Measurements from ENCODE around the gene MMP1. TPM values are rescaled to one million over a fixed set of nuclear protein-coding genes. Genes with fewer than 3 reads are reported as not detected.

The MMP1 gene
- total RNA-seq, 1 experiment from 2014 or later = not detected

DNA sequence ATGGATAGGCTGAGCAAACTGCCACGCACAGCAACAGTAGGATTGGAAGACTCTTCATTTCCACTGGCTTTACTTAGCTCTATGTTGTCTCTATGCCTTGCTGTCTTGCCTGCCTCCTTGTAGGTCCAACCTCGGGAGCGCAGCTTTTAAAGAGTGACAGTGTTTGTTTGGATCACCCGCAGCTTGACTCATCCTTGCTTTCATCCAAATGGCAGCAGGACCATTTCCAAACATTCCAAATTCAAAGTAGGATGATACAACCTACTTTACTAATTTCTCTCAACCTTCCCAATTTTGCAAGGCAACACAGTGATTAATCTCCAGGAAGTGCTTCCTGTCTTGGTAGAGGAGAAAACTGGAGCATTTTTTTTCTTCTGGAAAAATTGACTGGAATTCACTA lies 45.5 kb upstream of the MMP1 start, which contains the start of gene MMP3:
Gene MMP3 (minus strand): TSS at position 121 of the 400 bp plus-strand sequence. CDS start 63 bp downstream, at position 58.
- H3K27ac ChIP-seq (ENCODE audit: insufficient read length, low read depth, low read length) = no peak within 1 kb of the TSS
- H3K27me3 ChIP-seq (ENCODE audit: insufficient read depth, low read length) = no peaks in the 10 kb centered on the region
- H3K79me2 ChIP-seq (ENCODE audit: insufficient read depth, low read length) = no peaks in the 10 kb centered on the region
- no peak within 1 kb of the TSS for H2BK120ac ChIP-seq (ENCODE audit: low read depth, low read length, poor library complexity, severe bottlenecking)
- no peaks in the 10 kb centered on the region for H3K9me3 Mint-ChIP-seq
- H2BK12ac ChIP-seq (ENCODE audit: insufficient read length, low read depth, low read length) = no peak within 1 kb of the TSS
- no peak within 1 kb of the TSS for H3K4ac ChIP-seq (ENCODE audit: low read depth, low read length)
- H3K4me2 ChIP-seq (ENCODE audit: insufficient read depth, insufficient read length, low read length) = no peak within 1 kb of the TSS
- no peak within 1 kb of the TSS for H3K14ac ChIP-seq (ENCODE audit: insufficient read depth, low read length)
- no peak within 1 kb of the TSS for H2BK20ac ChIP-seq (ENCODE audit: low read depth, low read length, poor library complexity, severe bottlenecking)
- no peaks in the 10 kb centered on the region for H3K9me3 ChIP-seq (ENCODE audit: control insufficient read depth, low read depth, low read length)
- H3K23ac ChIP-seq (ENCODE audit: insufficient read length, low read depth, low read length) = no peak within 1 kb of the TSS
- no peak within 1 kb of the TSS for H2AFZ ChIP-seq (ENCODE audit: low read length)
- H3T11ph ChIP-seq (ENCODE audit: low read length) = no peak within 1 kb of the TSS
- no peaks in the 10 kb centered on the region; the same call in 1 of the 2 replicates for H3K4me1 ChIP-seq (ENCODE audit: insufficient read depth, low read length)
- TF ChIP-seq, protein P1, sequence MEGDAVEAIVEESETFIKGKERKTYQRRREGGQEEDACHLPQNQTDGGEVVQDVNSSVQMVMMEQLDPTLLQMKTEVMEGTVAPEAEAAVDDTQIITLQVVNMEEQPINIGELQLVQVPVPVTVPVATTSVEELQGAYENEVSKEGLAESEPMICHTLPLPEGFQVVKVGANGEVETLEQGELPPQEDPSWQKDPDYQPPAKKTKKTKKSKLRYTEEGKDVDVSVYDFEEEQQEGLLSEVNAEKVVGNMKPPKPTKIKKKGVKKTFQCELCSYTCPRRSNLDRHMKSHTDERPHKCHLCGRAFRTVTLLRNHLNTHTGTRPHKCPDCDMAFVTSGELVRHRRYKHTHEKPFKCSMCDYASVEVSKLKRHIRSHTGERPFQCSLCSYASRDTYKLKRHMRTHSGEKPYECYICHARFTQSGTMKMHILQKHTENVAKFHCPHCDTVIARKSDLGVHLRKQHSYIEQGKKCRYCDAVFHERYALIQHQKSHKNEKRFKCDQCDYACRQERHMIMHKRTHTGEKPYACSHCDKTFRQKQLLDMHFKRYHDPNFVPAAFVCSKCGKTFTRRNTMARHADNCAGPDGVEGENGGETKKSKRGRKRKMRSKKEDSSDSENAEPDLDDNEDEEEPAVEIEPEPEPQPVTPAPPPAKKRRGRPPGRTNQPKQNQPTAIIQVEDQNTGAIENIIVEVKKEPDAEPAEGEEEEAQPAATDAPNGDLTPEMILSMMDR (conservative IDR thresholded peaks at IDR 0.05) = no peak
- no peak for DNase-seq
- H3K56ac ChIP-seq (ENCODE audit: insufficient read length, low read depth, low read length) = no peak within 1 kb of the TSS
- whole genome bisulfite sequencing (ENCODE audit: extremely low coverage, insufficient read length, low lambda C conversion rate) = no CpG with 5 or more reads among the region's 4 CpGs
- H3K9ac ChIP-seq (ENCODE audit: extremely low read depth, insufficient read length, low read length) = no peak within 1 kb of the TSS
- no peaks in the 10 kb centered on the region for H3K36me3 Mint-ChIP-seq (ENCODE audit: insufficient read depth in 1 of 3, low read depth in 3 of 3)
- H3K4me3 Mint-ChIP-seq = no peak within 1 kb of the TSS
- no peaks in the 10 kb centered on the region for H3K79me1 ChIP-seq (ENCODE audit: insufficient read depth, low read depth, low read length, poor library complexity, severe bottlenecking)
- H3K4me1 Mint-ChIP-seq = peaks cover 2 to 3% of the 10 kb centered on the region in 2 experiments; a peak in 2 of 4 replicates
- no peak within 1 kb of the TSS for H3K18ac ChIP-seq (ENCODE audit: insufficient read length, low read depth, low read length)
- H2BK5ac ChIP-seq (ENCODE audit: insufficient read length, low read length) = no peak within 1 kb of the TSS
- H4K5ac ChIP-seq (ENCODE audit: insufficient read length, low read depth, low read length) = no peak within 1 kb of the TSS
- H4K20me1 ChIP-seq (ENCODE audit: control insufficient read depth, insufficient read depth, insufficient read length) = no peaks in the 10 kb centered on the region
- no peak within 1 kb of the TSS for H2BK15ac ChIP-seq (ENCODE audit: low read depth, low read length)
- H3K27me3 Mint-ChIP-seq (ENCODE audit: low read depth) = no peaks in the 10 kb centered on the region
- H2AK5ac ChIP-seq (ENCODE audit: insufficient read length, low read length) = no peak within 1 kb of the TSS
- H3K23me2 ChIP-seq (ENCODE audit: insufficient read length, low read depth, low read length, poor library complexity, severe bottlenecking) = no peaks in the 10 kb centered on the region
- H4K8ac ChIP-seq (replicated peaks; ENCODE audit: insufficient read length, low read depth, low read length) = no peak within 1 kb of the TSS
- no peak within 1 kb of the TSS; a peak in 1 of 7 replicates for H3K27ac Mint-ChIP-seq
- no peak within 1 kb of the TSS for H4K91ac ChIP-seq (ENCODE audit: insufficient read length, low read depth, low read length)
